OCI-M2 (cell line): ENCODE results near the gene DPP10.
"Not testable (repeated sequence)": the region's sequence is repeated elsewhere in the genome, so short reads cannot be mapped to it uniquely, and the experiment has no call there.

Experiments
- DNase-seq: peaks from one replicate; lab custom pipeline; 2025; ENCODE audit not compliant: unreplicated experiment; lab: John Stamatoyannopoulos, UW

DPP10 gene

DNA sequence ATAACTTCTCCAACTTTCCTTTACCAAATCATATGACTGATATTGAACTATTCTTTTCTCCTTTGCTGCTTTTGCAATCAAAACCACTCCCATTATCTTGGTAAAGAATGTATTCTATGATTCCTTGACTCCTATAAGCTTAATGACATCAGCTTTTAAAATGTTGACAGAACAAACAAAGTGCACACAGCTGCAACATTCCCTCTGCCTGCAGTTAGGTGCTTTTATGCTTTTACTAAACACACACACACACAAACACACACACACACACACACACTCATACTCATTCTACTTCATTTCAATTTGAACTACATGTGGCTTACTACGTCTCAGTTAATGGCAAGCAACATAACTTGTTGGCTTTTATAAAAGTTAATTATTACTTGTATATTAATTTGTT, 946.6 kb downstream of the DPP10 start:
- DNase-seq = no peak

DNA sequence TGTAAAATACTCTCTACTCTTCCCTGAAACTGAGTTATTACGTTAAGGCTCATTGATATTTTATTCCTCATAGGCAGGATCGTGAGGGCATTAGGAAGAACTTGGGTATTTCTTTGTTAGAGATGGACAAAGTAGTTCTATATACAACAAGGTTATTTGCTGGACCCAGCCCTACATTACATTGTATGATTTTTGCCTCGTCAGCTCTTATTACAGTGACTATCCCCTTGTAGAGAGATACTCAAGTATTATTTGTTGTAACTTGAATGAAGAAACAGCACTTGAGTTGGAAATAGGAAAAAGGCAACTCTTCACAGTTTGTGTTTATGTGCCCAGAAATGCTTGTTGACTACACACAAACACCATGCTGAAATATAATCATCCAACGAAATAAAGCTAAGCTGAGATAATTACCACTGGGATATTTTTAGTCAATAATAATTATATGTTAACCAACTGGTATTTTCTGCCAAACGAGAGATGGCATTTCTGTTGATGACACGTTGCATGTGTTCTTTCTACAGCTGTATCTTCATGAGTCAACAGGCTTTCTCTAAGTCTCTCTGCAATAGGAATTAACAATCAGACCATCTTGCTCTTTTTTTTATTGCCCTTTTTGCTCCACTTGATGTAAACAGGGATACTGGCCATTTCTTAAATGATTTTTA, 947.6 kb downstream of the DPP10 start:
- no peak for DNase-seq

DNA sequence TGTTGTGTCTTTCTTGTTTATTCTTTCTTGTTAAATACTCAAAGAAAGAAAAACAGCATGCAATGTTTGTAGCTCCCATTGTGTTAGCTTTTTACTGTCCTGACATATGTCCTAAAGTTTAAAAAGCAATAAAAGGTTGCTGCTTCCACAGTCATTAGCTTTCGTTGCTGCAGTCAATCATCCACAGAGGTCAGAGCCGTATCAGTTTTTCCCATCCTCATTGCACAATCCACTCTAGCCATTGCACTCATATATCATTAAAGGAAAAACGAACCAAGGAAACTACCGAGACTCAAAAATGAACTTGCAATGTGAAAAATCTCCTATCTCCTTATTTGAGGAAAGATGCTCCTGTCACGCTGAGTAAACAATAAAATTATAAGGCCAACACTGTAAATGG, 954.1 kb downstream of the DPP10 start:
- no peak for DNase-seq

DNA sequence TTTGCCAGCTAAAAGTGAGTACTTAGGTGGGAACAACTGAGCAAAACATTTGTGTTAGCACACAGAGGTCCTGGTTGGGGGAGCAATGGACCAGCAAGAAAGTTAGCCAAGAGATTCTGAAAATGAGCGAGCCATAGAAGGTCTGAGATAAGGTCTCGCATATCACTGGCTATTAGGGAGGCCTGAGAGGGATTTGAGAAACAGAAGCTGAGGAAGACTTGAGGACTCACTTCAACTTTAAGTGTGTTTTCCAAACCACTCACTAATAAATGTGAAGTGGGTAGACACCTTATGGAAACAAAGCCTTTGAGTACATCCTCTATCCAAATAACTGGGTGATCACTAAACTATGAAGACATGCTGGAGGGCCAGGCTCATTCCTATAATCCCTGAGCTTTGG, 958.5 kb downstream of the DPP10 start:
- DNase-seq = no peak

DNA sequence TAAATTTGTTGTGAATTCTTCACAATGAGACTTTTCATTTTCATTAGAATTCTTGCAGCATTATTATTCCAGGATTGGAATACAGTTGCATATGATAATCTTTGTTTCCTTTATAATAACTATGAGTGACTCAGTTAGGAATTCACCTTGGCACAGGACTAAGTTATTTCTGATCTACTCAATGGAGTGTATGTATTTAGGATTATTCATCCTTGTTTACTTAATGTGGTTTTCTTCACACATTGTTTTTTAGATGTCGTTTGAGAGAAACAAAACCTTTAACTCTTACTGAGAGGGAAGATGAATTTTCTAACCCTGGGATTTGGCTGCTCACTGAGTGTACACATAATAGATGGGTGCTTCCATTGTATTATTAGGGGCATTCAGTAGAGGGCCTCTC, 970.1 kb downstream of the DPP10 start:
- DNase-seq = no peak

DNA sequence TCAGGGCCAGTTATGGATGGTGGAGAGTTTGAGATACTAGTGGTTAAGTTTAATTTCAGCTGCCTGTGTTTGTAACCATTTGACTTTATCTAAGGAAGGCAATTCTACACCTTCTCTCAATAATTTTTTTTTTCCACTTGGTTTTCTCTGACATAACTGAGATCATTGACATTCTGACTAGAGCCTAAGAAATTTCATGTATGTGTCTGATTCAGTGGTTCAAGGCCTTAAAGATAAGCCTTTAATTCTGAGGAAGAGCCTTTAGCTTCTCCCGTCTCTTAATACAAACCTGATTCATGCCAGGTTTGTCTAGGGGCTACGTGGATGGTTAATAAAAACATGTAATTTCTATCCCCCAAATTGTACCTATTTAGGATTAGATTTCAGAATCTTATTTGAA, 971.4 kb downstream of the DPP10 start:
- DNase-seq = no peak

DNA sequence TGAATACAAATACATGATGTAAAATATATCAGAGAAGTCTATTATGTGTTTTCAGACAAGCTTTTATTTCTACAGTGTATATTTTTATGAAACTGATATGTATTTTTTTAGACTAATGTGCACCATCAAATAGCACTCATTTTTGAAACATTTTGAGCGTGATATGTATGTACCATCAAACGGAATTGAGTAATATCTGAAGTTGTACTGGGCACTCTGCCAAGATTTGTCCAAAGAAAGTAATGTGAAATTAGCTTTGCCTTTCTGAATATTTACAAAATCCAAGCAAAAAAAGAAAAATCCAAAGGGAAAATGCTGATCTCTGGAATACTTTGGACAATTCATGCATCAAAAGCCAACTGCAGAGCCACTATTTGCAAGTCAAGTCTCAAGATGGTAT, 972.0 kb downstream of the DPP10 start:
- DNase-seq = no peak

DNA sequence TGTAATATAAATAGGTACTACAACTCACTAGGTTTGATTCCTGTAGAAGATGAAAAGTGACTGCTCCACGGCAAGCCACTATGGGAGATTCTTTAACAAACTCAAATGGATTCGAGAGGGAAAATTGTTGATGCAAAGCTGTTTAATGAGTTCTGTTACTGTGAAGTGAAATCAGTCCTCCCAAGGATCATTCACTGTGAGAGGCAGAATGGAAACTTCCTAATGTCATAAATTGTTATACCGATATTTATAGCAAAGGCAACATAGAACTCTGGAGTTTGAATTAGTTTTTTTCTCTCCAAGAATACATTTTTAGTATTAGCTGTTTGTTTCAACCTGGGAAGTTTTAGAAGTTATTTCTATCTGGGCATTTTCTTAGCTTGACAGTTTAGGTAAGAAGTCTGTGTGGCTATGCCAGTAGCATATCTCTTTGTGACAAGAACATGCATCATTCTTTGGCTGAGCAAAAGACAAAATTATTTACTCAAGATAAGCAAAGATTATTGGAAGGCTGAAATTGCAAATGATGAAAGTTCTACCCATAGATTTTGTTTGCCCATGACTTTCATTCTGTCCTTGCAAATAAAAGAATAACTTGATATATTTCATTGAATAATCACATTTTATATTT, 979.7 kb downstream of the DPP10 start:
- no peak for DNase-seq

DNA sequence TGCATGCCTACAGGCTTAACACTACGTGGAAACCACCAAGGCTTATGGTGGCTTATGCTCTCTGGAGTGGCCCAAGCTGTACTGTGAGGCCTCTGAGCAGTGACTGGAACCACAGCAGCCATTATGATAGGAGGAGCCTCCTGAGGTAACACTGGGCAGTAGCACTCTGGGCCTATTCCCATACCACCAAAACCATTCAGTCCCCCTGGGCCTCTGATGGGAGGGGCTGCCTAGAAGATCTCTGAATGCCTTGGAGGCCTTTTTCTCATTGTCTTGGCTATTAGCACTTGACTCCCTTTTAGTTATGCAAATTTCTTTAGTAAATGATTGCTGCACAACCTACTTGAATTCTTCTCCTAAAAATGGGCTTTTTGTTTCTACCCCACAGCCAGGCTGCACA, 985.0 kb downstream of the DPP10 start:
- DNase-seq = no peak

DNA sequence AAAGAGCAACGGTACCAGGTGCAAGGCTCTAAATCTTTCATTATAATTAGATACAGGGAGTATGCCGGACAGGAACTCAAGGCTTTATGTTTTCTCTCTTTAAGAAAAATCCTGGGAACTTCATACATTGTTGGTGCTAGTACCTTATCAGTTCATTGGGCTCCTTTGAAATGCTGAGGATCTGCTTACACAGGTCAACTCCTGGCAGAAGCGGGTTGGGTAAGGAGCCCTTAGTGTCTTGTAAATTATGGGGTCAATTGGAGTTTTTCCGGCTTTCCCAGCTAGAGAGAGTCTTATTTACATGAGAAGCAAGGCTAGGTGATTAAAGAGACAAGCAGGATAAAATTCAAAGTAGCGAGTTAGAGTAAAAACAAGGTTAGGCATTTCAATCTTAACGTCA, 998.3 kb downstream of the DPP10 start:
- DNase-seq = not testable (repeated sequence)

DNA sequence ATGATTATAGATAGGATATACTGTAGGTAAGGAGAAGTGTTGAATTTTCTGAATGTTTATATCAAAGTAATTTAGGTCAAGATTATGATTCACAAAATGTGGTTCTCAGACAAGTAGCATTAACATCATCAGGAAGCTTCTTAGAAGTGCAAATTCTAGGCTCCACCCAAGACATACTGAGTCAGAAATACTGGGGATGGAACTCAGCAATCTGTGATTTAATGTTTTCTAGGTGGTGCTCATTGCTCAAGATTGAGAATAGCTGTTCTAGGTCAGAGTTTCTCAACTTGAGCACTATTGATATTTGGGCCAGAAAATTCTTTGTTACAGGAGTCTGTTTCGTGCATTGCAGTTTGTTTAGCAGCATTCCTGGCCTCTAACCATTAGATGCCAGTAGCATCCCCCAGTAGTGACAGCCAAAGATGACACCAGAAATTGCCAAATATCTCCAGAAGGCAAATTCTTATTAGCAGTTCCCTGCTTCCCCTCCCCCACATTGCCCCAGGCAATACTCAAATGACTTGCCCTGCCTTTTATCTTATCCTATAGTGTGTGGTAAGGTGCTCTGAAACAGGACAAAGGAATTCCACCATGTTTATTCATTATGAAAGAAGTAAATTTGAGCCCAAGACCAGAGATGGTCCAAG, 1001.2 kb downstream of the DPP10 start:
- no peak for DNase-seq

DNA sequence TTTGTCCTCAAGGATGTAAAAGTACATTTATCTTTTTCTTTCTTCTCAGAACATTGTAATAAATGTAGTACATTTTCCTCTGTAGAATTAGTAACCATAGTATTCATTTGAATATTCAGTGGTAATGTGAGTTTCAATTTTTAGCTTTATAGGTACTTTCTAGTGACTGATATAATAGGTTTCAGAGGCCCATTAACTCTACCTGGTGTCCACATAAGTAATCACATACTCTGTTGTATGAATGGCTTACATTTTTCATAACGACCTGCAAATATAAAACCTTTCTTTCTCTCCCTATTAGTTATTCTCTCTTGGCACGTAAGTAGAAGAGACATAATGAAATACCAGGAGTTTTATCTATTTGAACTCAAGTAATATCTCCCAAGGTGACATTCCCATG, 1017.6 kb downstream of the DPP10 start:
- no peak for DNase-seq

DNA sequence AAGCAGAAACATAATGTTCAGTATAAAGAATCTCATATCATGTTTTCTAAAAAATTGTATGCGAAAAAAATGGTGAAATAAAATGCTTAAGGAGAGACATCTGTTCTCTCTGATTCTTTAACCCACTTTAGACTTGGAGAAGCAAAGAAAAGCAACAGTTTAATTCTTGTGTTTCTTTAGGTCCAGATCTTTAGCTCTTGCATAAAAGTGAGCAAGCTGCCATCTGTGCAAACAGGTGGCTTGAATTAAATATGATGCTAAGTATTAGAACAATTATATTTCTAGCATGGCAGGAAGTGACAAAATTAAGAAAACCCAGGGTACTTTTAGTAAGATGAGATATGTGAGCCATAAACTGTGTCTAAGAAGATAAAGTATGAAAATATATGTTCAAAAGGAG, 1038.3 kb downstream of the DPP10 start:
- no peak for DNase-seq

DNA sequence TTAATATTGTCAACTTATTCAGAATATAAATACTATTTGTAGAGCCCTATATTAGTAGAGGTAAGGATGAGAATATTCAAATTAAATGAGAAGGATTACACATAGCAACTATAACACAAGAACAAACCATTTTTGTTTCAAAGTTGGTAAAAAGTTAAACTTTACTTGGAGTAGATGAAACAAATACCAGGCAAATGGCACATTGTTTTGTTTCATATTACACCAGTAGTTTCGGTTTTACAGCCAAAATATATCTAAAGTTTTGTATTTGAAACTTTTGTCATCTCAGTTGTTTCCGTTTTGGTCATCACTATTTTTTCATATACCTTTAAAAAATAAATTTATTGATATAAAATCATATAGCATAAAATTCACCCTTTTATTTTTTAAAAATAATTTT, 1039.4 kb downstream of the DPP10 start:
- DNase-seq = no peak

DNA sequence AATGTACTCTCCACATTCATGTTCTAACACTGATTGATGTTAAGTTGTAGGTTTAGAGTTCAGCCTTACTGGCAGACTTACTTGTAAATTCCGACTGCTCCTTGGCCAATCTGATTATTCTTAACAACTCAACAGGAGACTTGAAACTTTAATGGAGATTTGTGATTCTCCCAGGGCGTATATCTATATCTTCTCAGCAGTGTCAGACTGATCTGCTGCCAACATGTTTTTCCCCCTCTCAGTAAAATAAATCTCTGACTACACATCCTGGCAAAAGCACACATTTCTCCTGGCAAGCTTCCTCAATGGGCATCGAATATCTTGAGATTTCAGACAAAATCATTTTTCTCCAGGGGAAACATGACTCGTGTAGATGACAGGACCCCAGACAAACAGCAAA, 1041.2 kb downstream of the DPP10 start:
- no peak for DNase-seq

DNA sequence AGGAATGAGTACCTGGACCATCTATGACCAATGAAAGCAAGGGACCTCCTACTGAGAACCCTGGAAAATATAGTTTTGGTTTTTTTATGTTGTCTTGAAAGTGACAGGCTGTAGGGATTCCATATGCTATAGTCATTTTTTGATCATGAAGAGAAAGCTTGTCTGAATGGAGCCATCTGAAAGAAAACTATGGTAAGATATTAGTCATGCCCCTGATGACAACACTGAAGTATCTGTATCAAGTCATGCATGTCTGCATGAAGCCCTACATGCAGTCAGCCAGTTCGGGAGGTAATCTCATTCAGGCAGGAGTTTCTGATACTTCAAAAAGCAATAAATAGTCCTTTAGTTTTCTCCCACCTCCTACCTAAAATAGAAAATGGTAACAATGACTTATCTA, 1042.0 kb downstream of the DPP10 start:
- no peak for DNase-seq

DNA sequence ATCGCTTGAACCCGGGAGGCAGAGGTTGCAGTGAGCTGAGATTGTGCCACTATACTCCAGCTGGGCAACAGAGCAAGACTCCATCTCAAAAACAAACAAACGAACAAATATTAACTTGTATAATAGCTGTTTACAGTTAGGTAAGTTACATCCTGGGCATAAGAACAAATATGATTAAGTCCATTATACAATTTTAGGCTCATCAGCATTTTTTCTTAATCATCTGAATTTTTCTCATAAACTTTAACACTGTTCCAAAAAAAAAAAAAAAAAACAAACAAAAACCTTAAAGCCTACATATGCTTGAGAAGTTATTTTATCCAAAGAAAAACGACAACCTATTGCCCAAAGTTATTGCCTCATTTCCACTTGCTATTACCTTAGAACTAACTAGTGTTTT, 1042.5 kb downstream of the DPP10 start:
- no peak for DNase-seq

DNA sequence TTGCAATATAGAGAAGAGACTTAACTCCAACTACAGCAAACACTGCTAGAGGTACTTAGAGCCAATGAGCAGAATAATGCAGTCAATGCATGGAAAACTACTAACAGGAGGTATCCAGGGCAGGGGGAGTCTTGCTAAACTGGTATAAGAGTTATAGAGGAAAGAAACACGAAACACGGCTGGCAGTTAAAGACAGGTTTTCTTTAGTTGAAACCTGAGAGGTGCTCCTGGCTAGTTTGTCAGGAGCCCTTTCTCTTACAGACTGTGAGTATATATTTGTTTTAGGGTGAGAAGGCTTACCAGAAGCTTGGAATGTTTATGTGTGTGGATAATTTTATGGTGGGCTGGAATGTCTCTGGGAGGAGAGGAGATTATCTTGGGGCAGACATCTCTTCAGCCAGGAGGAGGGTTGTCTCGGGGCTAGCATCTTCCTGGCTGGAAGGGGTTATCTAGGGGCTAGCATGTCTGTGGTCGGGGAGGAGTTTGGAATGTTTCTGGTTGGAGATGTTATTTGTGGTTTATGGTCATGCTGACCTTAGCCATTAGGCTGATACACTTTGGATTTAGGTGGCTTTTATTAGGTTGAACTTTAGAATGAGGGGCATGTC, 1048.8 kb downstream of the DPP10 start:
- DNase-seq = no peak

DNA sequence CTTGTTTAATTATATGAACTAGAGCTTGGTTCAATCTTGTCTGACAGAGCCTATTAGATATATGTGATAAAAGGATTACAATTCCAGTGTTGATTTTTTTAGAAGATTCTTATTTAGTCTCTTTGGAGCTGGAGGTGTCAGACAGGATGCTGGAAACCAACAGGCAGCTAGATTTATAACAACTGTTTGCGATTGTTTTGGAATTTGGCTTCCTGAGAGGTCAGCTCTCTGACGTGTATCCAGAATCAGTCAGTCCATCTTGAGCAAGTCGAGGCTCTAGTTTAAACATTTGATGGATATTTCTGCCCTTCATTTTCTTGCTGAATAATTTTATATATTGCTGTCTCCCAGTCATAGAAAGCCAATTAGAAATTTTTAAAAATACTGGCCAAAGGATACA, 1062.9 kb downstream of the DPP10 start:
- no peak for DNase-seq

DNA sequence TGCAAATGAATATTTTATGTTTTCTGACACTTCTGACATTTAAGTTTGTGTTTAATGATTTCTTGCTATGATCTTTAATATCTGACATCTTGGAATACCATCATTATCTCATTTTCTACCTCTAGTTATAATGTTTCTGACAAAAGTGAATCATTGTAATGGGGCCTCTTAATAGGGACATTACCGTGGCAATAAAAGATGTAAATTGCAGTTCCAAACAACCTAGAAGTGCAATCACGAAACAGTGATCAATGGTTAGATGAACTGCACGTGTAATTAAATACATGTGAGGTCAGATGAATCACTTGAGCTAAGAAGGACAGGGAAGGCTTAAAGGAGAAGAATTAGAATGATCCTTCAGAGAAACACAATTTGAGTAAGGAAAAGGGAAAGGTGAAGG, 1078.3 kb downstream of the DPP10 start:
- DNase-seq = no peak

DNA sequence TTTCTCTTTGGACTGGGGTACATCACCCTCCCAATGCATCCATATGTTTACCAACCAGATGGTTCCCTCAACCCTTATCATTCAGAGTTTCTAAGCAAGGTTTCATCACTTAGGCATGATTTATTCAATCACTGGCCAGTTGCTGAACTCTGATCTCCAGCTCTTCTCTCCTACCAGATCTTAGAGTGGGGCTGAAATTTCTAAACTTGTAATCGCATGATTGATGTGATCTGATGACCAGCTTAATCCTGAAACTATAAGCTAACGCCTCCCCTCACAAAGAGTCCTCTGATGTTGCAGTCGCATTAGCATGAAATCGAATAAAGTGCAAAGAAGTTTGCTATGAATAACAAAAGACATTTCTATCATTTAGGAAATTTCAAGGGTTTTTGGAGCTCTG, 1082.0 kb downstream of the DPP10 start:
- no peak for DNase-seq

DNA sequence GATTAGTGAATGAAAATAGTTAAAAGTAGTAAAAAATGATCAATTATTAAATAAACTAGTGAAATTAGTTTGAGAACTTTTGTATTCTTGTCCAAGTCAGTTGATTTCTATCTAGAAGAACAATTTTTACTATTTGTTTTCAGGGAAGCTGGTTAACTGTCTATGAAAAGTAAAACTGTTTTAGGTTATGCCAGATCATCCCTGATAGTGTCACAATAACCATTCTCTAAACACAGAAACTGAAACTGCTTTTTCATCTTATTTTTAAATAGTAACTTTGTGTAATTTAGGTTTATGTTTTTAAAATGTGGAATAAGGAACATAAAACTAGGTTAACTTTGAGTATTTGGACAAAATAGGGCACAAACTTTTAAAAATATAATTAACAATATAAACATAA, 1087.2 kb downstream of the DPP10 start:
- DNase-seq = no peak
